ENCODE data around the gene DDX6.
"Not testable (repeated sequence)": the region's sequence is repeated elsewhere in the genome, so short reads cannot be mapped to it uniquely, and the experiment has no call there.

Gene DDX6

DNA sequence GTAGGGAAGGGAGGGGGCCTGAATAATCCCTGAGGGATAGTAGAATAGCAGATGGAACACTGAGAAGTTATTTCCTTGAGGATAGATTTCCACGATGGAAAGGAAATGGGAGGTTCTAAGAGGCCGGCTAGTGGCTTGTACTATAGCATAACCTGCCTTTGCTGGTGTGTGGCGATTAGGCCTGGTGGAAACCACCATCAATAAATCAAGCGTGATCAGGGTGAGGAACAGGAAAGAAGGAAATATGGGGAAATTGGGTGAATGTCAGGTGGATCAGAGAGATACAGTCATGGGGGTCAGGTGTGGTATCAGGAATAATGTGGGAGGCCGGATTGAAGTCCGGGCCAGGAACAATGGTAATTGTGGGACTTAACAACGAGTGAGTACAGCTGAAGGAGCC lies 72.4 kb downstream of the DDX6 start:
- H3K27ac ChIP-seq; H3K36me3 ChIP-seq (replicated peaks); DNase-seq; H3K27me3 ChIP-seq (replicated peaks); H3K4me3 ChIP-seq (ENCODE audit: low read depth, low read length): not testable (repeated sequence)
- in situ Hi-C loops (cut with HindIII; ENCODE audit: low pct_ligation_motif_present, low sequenced_read_pairs): loop anchor here (25.0 kb wide), 1 partner anchor 219 kb away; the partner anchor contains the start of gene BCL9L

DNA sequence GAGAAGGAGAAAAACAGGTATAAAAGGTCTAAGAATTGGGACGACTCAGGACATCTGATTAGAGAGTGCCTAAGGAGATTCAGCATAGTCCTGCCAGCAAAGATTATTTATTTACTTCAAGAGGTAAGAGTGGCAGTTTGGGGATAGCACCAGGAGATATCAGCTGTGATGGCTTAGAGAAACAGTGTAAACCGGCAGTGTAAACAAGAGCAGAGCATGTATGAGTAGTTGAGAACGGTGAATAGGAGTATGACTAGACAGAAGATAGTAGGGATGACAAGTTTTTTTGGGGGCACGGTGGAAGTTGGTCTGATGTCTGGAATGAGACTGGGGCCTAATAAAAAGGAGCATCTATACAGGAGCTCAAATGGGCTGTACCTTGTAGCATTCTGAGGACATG lies 73.2 kb downstream of the DDX6 start:
- DNase-seq; H3K27ac ChIP-seq; H3K27me3 ChIP-seq (replicated peaks); H3K36me3 ChIP-seq (replicated peaks); H3K4me3 ChIP-seq (ENCODE audit: low read depth, low read length): not testable (repeated sequence)
- in situ Hi-C loops (cut with HindIII; ENCODE audit: low pct_ligation_motif_present, low sequenced_read_pairs): loop anchor here (25.0 kb wide), 1 partner anchor 220 kb away; the partner anchor contains the start of gene BCL9L

DNA sequence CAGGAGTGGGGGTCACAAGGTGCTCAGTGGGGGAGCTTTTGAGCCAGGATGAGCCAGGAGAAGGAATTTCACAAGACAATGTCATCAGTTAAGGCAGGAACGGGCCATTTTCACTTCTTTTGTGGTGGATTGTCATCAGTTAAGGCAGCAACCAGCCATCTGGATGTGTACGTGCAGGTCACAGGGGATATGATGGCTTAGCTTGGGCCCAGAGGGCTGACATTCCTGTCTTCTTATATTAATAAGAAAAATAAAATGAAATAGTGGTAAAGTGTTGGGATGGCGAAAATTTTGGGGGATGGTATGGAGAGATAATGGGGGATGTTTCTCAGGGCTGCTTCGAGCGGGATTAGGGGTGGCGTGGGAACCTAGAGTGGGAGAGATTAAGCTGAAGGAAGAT lies 73.7 kb downstream of the DDX6 start:
- not testable (repeated sequence) for DNase-seq; H3K4me3 ChIP-seq (ENCODE audit: low read depth, low read length); H3K27ac ChIP-seq; H3K27me3 ChIP-seq (replicated peaks); H3K36me3 ChIP-seq (replicated peaks)
- in situ Hi-C loops (cut with HindIII; ENCODE audit: low pct_ligation_motif_present, low sequenced_read_pairs): loop anchor here (25.0 kb wide), 1 partner anchor 220 kb away; the partner anchor contains the start of gene BCL9L

DNA sequence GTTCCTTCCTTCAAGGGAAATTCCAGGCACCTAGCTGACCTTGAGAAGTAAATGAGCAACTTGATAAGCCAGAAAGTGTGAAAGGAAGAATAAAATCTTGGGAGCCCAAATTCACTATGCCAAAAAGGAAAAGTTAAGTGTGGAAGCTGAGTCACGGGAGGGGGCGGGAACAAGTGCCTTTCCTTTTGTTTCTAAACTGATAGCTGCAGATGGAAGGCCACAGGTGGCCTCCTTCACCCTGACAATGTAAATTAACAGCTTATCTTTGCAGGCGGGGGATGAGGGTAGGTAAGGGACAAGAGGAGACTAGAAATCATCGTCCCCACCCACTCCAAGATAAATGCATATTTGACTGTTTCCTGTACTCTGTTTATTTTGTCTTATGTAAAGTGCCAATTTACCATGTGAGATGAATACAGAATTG lies 75.1 kb downstream of the DDX6 start:
- in situ Hi-C loops (cut with HindIII; ENCODE audit: low pct_ligation_motif_present, low sequenced_read_pairs): loop anchor here (25.0 kb wide), 1 partner anchor 221 kb away; the partner anchor contains the start of gene BCL9L
- Histone ChIP-seq H3K27me3 (replicated peaks) (no peaks in the 10 kb centered on the region), H3K4me3 (ENCODE audit: low read depth, low read length) (no peak overlapping the region), H3K36me3 (replicated peaks) (no peaks in the 10 kb centered on the region), H3K27ac (no peak overlapping the region)
- no peak for DNase-seq
- TF ChIP-seq, protein P1, sequence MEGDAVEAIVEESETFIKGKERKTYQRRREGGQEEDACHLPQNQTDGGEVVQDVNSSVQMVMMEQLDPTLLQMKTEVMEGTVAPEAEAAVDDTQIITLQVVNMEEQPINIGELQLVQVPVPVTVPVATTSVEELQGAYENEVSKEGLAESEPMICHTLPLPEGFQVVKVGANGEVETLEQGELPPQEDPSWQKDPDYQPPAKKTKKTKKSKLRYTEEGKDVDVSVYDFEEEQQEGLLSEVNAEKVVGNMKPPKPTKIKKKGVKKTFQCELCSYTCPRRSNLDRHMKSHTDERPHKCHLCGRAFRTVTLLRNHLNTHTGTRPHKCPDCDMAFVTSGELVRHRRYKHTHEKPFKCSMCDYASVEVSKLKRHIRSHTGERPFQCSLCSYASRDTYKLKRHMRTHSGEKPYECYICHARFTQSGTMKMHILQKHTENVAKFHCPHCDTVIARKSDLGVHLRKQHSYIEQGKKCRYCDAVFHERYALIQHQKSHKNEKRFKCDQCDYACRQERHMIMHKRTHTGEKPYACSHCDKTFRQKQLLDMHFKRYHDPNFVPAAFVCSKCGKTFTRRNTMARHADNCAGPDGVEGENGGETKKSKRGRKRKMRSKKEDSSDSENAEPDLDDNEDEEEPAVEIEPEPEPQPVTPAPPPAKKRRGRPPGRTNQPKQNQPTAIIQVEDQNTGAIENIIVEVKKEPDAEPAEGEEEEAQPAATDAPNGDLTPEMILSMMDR (IDR thresholded peaks at IDR 0.05; ENCODE audit: low read depth, low read length, missing control alignments): no peak

DNA sequence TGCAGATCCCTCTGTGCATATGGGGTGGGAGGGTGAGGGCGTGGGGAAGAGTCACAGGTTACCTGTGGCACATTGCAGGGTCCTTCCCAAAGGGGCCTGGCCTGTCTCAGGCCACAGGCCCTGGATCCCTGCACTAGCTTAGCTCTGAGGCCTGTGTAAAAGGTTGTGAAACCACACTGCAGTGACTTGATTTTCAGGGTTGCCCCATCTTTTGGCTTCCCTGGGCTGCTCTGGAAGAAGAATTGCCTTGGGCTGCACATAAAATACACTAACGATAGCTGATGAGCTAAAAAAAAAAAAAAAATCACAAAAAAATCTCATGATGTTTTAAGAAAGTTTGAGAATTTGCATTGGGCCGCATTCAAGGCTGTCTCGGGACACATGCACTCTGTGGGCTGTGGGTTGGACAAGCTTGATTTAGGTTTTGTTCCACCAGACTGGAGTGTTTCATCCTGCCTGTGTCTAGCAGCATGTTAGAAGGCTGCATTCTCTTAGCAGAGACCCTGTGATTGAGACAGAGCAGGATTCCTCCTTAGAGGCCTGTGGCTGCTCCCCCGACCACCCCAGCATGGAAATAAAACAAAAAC lies 75.6 kb downstream of the DDX6 start:
- TF ChIP-seq, protein P1 (IDR thresholded peaks at IDR 0.05; ENCODE audit: low read depth, low read length, missing control alignments): no peak

DNA sequence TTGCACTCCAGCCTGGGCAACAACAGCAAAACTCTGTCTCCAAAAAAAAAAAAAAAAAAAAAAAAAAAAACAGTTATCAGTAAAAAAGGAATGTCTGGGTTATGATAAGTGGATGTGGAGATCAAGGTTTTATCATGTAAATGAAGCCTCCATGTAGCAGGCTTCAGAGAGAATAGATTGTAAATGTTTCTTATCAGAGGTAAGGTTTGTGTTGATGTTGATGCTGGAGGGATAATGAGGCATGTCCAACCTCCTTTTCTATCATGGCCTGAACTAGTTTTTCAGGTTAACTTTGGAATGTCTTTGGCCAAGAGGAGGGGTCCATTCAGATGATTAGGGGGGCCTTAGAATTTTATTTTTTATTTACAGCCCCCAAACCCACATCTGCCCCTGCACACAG lies 76.1 kb downstream of the DDX6 start:
- Histone ChIP-seq H3K27me3 (replicated peaks) (no peaks in the 10 kb centered on the region), H3K36me3 (replicated peaks) (no peaks in the 10 kb centered on the region), H3K27ac (no peak overlapping the region), H3K4me3 (ENCODE audit: low read depth, low read length) (no peak overlapping the region)
- in situ Hi-C loops (cut with HindIII; ENCODE audit: low pct_ligation_motif_present, low sequenced_read_pairs): loop anchor here (25.0 kb wide), 1 partner anchor 222 kb away; the partner anchor contains the start of gene BCL9L
- no peak for DNase-seq
- TF ChIP-seq, protein P1 (IDR thresholded peaks at IDR 0.05; ENCODE audit: low read depth, low read length, missing control alignments): no peak

More for the DNA sequence above, 75.6 kb downstream of the DDX6 start:
- Histone ChIP-seq H3K36me3 (replicated peaks) (no peaks in the 10 kb centered on the region), H3K27ac (no peak overlapping the region), H3K4me3 (ENCODE audit: low read depth, low read length) (no peak overlapping the region), H3K27me3 (replicated peaks) (no peaks in the 10 kb centered on the region)
- DNase-seq: no peak
- in situ Hi-C loops (cut with HindIII; ENCODE audit: low pct_ligation_motif_present, low sequenced_read_pairs): loop anchor here (25.0 kb wide), 1 partner anchor 222 kb away; the partner anchor contains the start of gene BCL9L

DNA sequence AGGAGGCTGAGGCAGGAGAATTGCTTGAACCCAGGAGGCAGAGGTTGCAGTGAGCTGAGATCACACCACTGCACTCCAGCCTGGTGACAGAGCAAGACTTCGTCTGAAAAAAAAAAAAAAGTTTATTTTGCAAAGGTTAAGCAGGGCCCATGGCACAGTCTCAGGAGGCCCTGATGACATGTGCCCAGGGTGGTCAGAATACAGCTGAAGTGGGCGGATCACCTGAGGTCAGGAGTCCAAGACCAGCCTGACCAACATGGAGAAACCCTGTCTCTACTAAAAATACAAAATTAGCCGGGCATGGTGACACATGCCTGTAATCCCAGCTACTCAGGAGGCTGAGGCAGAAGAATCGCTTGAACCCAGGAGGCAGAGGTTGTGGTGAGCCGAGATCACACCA lies 76.5 kb downstream of the DDX6 start:
- not testable (repeated sequence) for H3K36me3 ChIP-seq (replicated peaks); H3K27me3 ChIP-seq (replicated peaks); DNase-seq; H3K4me3 ChIP-seq (ENCODE audit: low read depth, low read length); H3K27ac ChIP-seq
- in situ Hi-C loops (cut with HindIII; ENCODE audit: low pct_ligation_motif_present, low sequenced_read_pairs): loop anchor here (25.0 kb wide), 1 partner anchor 223 kb away; the partner anchor contains the start of gene BCL9L

DNA sequence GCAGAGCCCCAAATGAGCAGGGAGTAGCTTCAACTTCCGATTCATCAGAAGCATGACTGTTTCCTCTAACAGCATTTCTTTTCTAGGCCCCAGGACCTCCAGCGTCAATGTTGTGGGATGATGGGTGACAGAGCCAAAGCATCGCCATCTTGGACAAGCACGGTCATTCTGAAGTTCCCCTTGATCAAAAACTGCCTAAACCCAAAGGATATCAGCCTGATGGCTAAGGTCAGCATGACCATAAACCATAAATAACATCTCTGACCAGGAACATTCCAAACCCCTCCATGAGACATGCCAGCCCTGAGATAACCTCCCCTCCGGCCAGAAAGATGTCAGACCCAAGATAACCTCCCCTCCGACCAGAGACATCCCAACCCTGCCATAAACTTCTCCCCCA lies 82.7 kb downstream of the DDX6 start:
- no peak overlapping the region for H3K27ac ChIP-seq
- TF ChIP-seq, protein P1 (IDR thresholded peaks at IDR 0.05; ENCODE audit: low read depth, low read length, missing control alignments): no peak
- H3K36me3 ChIP-seq (replicated peaks): no peaks in the 10 kb centered on the region
- no peaks in the 10 kb centered on the region for H3K27me3 ChIP-seq (replicated peaks)
- in situ Hi-C loops (cut with HindIII; ENCODE audit: low pct_ligation_motif_present, low sequenced_read_pairs): loop anchor here (25.0 kb wide), 1 partner anchor 229 kb away; the partner anchor contains the start of gene BCL9L
- no peak overlapping the region for H3K4me3 ChIP-seq (ENCODE audit: low read depth, low read length)
- DNase-seq: no peak
